IMR-90 (cell line): ENCODE measurements around the gene LRP6.

ENCODE experiments used
- BHLHE40 ChIP-seq: fragments of 150-350 bp; IDR thresholded peaks from 2 replicates; pipeline ENCODE4 v1.6.1; 2016; ENCODE audit warnings: mild to moderate bottlenecking, low read depth, low read length
- CEBPB ChIP-seq: IDR thresholded peaks from 2 replicates; pipeline ENCODE4 v1.6.1; 2012; ENCODE audit warnings: low read depth, low read length, improper control_type of control experiment
- MAFK ChIP-seq: IDR thresholded peaks from 2 replicates; pipeline ENCODE4 v1.6.1; 2012; ENCODE audit warnings: low read depth, low read length, improper control_type of control experiment
- MAZ ChIP-seq: IDR thresholded peaks from 2 replicates; pipeline ENCODE4 v1.6.1; 2012; ENCODE audit warnings: low read depth, mild to moderate bottlenecking, low read length, improper control_type of control experiment, moderate library complexity, borderline replicate concordance
- POLR2A ChIP-seq: IDR thresholded peaks from 2 replicates; pipeline ENCODE4 v1.6.1; 2012; ENCODE audit warnings: mild to moderate bottlenecking, low read depth, low read length
- RAD21 ChIP-seq: IDR thresholded peaks from 2 replicates; pipeline ENCODE4 v1.6.1; 2012; ENCODE audit warnings: low read length, improper control_type of control experiment
- RCOR1 ChIP-seq: IDR thresholded peaks from 2 replicates; pipeline ENCODE4 v1.6.1; 2012; ENCODE audit warnings: mild to moderate bottlenecking, low read length, improper control_type of control experiment; ENCODE audit not compliant: insufficient replicate concordance
- RFX5 ChIP-seq: IDR thresholded peaks from 2 replicates; pipeline ENCODE4 v1.8.0; 2012; ENCODE audit warnings: low read depth, mild to moderate bottlenecking, low read length, moderate library complexity
- SMC3 ChIP-seq: fragments of 150-350 bp; IDR thresholded peaks from 2 replicates; pipeline ENCODE4 v1.6.1; 2016; ENCODE audit warnings: low read depth, mild to moderate bottlenecking, antibody characterized with exemption, low read length, moderate library complexity
- TF ChIP-seq, protein P1 (sequence below): conservative IDR thresholded peaks from 2 replicates; pipeline ENCODE4 v1.5.1; 2012; ENCODE audit warnings: mild to moderate bottlenecking, low read depth, low read length, improper control_type of control experiment
- TF ChIP-seq, protein P2 (sequence below): fragments of 150-350 bp; IDR thresholded peaks from 2 replicates; pipeline ENCODE4 v1.6.1; 2017; ENCODE audit warnings: mild to moderate bottlenecking, antibody characterized with exemption, low read length, low read depth

DNA sequence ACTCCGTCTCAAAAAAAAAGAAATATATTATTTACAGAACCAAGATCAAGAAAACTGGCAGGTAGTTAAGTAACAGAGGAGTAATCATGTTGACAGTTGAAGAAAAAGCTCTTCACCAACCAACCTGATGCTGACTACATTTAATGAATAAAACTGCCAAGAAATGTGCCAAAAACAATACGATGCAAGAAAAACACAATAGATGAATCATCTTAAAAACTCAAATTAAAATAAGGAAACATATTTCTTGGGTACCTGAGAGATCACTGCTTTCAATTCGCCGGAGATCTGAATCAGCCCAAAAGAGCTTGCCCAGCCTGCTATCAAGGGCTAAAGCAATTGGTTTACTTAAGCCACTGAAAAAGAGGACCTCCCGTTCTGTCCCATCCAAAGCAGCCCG lies 119.7 kb downstream of the LRP6 start:
- TF ChIP-seq, protein P1, sequence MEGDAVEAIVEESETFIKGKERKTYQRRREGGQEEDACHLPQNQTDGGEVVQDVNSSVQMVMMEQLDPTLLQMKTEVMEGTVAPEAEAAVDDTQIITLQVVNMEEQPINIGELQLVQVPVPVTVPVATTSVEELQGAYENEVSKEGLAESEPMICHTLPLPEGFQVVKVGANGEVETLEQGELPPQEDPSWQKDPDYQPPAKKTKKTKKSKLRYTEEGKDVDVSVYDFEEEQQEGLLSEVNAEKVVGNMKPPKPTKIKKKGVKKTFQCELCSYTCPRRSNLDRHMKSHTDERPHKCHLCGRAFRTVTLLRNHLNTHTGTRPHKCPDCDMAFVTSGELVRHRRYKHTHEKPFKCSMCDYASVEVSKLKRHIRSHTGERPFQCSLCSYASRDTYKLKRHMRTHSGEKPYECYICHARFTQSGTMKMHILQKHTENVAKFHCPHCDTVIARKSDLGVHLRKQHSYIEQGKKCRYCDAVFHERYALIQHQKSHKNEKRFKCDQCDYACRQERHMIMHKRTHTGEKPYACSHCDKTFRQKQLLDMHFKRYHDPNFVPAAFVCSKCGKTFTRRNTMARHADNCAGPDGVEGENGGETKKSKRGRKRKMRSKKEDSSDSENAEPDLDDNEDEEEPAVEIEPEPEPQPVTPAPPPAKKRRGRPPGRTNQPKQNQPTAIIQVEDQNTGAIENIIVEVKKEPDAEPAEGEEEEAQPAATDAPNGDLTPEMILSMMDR: no peak
- TF ChIP-seq RFX5: no peak
- no peak for TF ChIP-seq RAD21
- no peak for TF ChIP-seq CEBPB
- no peak for TF ChIP-seq POLR2A
- no peak for TF ChIP-seq BHLHE40
- TF ChIP-seq, protein P2, sequence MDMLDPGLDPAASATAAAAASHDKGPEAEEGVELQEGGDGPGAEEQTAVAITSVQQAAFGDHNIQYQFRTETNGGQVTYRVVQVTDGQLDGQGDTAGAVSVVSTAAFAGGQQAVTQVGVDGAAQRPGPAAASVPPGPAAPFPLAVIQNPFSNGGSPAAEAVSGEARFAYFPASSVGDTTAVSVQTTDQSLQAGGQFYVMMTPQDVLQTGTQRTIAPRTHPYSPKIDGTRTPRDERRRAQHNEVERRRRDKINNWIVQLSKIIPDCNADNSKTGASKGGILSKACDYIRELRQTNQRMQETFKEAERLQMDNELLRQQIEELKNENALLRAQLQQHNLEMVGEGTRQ: no peak
- no peak for TF ChIP-seq MAZ
- no peak for TF ChIP-seq MAFK
- no peak for TF ChIP-seq RCOR1
- no peak for TF ChIP-seq SMC3
